Measurements from ENCODE around the gene CYBA. TPM values are rescaled to one million over a fixed set of nuclear protein-coding genes. Genes with fewer than 3 reads are reported as not detected.

The CYBA gene
- total RNA-seq, 4 donors from 2014 or later, result 67.1 to 205 (median 98.7) TPM

DNA sequence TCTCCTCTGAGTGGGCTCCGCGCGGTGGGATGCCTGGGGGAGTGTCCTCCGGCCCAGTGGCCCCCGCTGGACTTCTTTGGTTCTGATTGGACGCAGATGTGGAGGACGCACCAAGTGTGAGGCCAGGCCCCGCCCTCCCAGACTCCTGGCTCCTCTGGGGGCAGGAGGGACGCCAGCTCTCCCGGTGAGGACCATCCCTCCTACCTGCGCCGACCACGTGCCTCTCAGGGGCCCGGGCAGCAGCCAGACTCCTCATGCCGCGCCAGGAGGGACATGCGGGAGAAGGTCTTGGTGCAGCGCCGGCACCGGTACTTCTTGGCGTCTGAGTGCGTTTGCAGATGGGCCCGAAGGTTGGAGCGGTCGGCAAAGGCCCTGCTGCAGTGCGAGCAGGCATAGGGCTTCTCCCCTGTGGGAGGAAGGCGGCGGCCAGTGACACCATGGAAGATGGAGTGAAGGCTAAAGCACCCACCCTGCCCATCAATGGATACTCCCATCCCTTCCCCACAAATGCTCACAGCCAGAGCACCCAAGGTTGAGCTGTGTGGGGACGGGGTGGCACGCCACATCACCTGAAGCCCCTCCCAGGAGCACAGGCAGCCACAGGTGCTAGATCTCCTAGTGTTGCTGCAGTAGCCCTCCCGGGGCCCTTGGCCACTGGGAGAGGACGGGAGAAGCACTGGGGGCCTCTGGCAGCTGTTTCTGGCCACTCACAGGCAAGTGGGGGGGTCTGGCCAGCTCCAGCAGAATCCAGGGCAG lies 27.5 kb upstream of the CYBA start:
- H3K4me3 ChIP-seq, result no peak overlapping the region
- TF ChIP-seq POLR2A (IDR thresholded peaks at IDR 0.05) (no peak), CTCF (IDR thresholded peaks at IDR 0.05) (no peak)
- DNase-seq, result no peak
- no peak overlapping the region for H3K27ac ChIP-seq
- intact Hi-C loops (cut with DNase I), result no loop called here
- H3K9me3 ChIP-seq, result no peaks in the 10 kb centered on the region
- peaks cover 0 to 5% (median 0%) of the 10 kb centered on the region in 3 donors for H3K36me3 ChIP-seq
- peaks cover 0 to 18% (median 3%) of the 10 kb centered on the region in 3 donors for H3K4me1 ChIP-seq
- WGBS, 2 donors, result 65 to 75% methylated on average over 2 of the region's 32 CpGs
- peaks cover 0 to 64% (median 0%) of the 10 kb centered on the region in 4 donors for H3K27me3 ChIP-seq

GRCh38 chr16:88677721-88678120 lies 26.9 kb upstream of the CYBA start:
- peaks cover 0 to 57% (median 0%) of the 10 kb centered on the region in 4 donors for H3K27me3 ChIP-seq
- intact Hi-C loops (cut with DNase I), result no loop called here
- DNase-seq, result no peak
- H3K9me3 ChIP-seq, result no peaks in the 10 kb centered on the region
- 68 to 69% methylated on average over 2 to 3 of the region's 13 CpGs for WGBS, 2 donors
- no peak overlapping the region for H3K4me3 ChIP-seq
- no peak overlapping the region for H3K27ac ChIP-seq
- peaks cover 0 to 5% (median 0%) of the 10 kb centered on the region in 3 donors for H3K36me3 ChIP-seq
- TF ChIP-seq POLR2A (IDR thresholded peaks at IDR 0.05), result no peak
- TF ChIP-seq CTCF (IDR thresholded peaks at IDR 0.05), result no peak
- H3K4me1 ChIP-seq, result peaks cover 0 to 18% (median 3%) of the 10 kb centered on the region in 3 donors

DNA sequence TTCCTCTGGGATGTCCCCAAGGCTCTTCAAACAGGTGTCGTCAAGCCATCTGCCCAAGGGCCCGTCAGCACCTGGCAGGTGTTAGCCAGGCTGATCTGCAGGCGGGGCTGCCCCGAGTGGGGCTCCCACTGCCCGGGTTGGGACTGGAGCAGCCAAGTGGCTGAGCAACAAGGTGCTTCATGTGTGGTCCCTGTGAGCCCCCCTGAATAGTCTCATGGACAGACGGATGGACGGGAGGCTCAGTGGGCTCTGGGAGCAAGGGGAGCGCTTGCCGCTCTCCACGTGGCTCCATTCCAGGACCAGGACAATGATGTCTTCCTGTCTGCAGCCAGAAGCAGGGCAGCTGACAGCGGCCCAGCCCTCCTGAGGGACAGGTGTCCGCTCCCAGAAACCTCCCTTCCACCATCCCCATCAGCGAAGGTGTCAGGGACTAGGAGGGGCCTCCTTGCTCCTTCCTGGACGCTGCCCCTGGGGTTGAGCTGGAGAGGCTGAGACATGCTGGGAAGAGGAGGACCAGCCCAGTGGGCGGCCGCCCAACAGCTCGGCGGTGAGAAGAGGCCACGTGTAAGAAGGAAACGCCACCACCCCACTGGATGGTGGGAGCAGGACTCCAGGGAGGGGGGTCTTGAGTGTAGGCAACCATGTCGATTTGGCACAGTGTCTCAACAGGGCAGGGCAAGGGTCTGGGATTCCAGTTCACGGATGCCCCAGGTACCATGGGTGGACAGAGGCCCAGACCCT lies 25.8 kb upstream of the CYBA start:
- intact Hi-C loops (cut with DNase I), result no loop called here
- no peak overlapping the region for H3K27ac ChIP-seq
- H3K36me3 ChIP-seq, result peaks cover 0 to 5% (median 0%) of the 10 kb centered on the region in 3 donors
- TF ChIP-seq POLR2A (IDR thresholded peaks at IDR 0.05) (no peak), CTCF (IDR thresholded peaks at IDR 0.05) (no peak)
- WGBS, 2 donors, result 59 to 61% methylated on average over 4 to 6 of the region's 22 CpGs
- DNase-seq, result no peak
- peaks cover 0 to 12% (median 3%) of the 10 kb centered on the region in 3 donors for H3K4me1 ChIP-seq
- H3K27me3 ChIP-seq, result peaks cover 0 to 48% (median 0%) of the 10 kb centered on the region in 4 donors
- no peak overlapping the region for H3K4me3 ChIP-seq
- no peaks in the 10 kb centered on the region for H3K9me3 ChIP-seq

GRCh38 chr16:88673716-88674379 lies 23.0 kb upstream of the CYBA start:
- Histone ChIP-seq H3K4me3 (no peak overlapping the region), H3K4me1 (peaks cover 0 to 4% (median 0%) of the 10 kb centered on the region in 3 donors), H3K9me3 (no peaks in the 10 kb centered on the region), H3K27me3 (peaks cover 0 to 22% (median 0%) of the 10 kb centered on the region in 4 donors), H3K36me3 (peaks cover 0 to 5% (median 0%) of the 10 kb centered on the region in 3 donors), H3K27ac (no peak overlapping the region)
- intact Hi-C loops (cut with DNase I), result no loop called here
- TF ChIP-seq CTCF (IDR thresholded peaks at IDR 0.05), result no peak
- TF ChIP-seq POLR2A (IDR thresholded peaks at IDR 0.05), result no peak
- 91 to 92% methylated on average over 8 to 15 of the region's 19 CpGs for WGBS, 2 donors
- DNase-seq, result no peak
